Liver (tissue), 9 donors: Measurements from ENCODE around the gene SAT2. TPM values are rescaled to one million over a fixed set of nuclear protein-coding genes. Genes with fewer than 3 reads are reported as not detected.

ENCODE experiments used
- DNase-seq: peaks from one replicate; pipeline ENCODE4 v3.0.0-alpha.2; 2017; ENCODE audit warnings: low spot score
- H3K27ac ChIP-seq, 2 donors: one replicate each; pipeline ENCODE4 v1.7.0; 2013; ENCODE audit warnings: inconsistent platforms in 2 of 2, low read length in 2 of 2, control low read depth in 1 of 2, low read depth in 1 of 2, mild to moderate bottlenecking in 1 of 2
- H3K27me3 ChIP-seq, 4 donors: one replicate each; pipeline versions ENCODE4 v1.6.1 to v1.7.0; 2013; ENCODE audit warnings: low read length in 3 of 4, inconsistent platforms in 1 of 4, mild to moderate bottlenecking in 1 of 4, moderate library complexity in 1 of 4; ENCODE audit not compliant: control insufficient read depth in 4 of 4, insufficient read depth in 4 of 4
- H3K36me3 ChIP-seq, 4 donors: one replicate each; pipeline versions ENCODE4 v1.6.1 to v1.7.0; 2013; ENCODE audit warnings: low read length in 3 of 4, mild to moderate bottlenecking in 3 of 4, low read depth in 1 of 4, moderate library complexity in 1 of 4; ENCODE audit not compliant: control insufficient read depth in 4 of 4, insufficient read depth in 3 of 4
- H3K4me1 ChIP-seq, 4 donors: one replicate each; pipeline versions ENCODE4 v1.6.1 to v1.7.0; 2013; ENCODE audit warnings: low read length in 3 of 4, mild to moderate bottlenecking in 3 of 4, moderate library complexity in 1 of 4; ENCODE audit not compliant: control insufficient read depth in 4 of 4, insufficient read depth in 4 of 4
- H3K4me3 ChIP-seq, 3 donors: one replicate each; pipeline versions ENCODE4 v1.6.1 to v1.7.0; 2013; ENCODE audit warnings: low read length in 3 of 3, control low read depth in 1 of 3, low read depth in 1 of 3, mild to moderate bottlenecking in 1 of 3
- H3K9ac ChIP-seq, 2 donors: one replicate each; pipeline ENCODE4 v1.7.0; 2013; ENCODE audit warnings: low read length in 2 of 2, mild to moderate bottlenecking in 2 of 2, moderate library complexity in 2 of 2, control low read depth in 1 of 2, low read depth in 1 of 2
- H3K9me3 ChIP-seq, 4 donors: one replicate each; pipeline versions ENCODE4 v1.6.1 to v1.7.0; 2013; ENCODE audit warnings: low read length in 3 of 4; ENCODE audit not compliant: control insufficient read depth in 4 of 4
- CTCF ChIP-seq: fragments of 150-350 bp; IDR thresholded peaks from 2 replicates; pipeline ENCODE4 v1.5.1; 2017; ENCODE audit warnings: improper control_type of control experiment, low read depth, low read length; ENCODE audit not compliant: missing input control
- EGR1 ChIP-seq, 2 donors: IDR thresholded peaks; 2 replicates each; pipeline ENCODE4 v1.6.1; 2016 to 2018; ENCODE audit warnings: antibody characterized with exemption in 2 of 2, low read depth in 2 of 2
- FOXA1 ChIP-seq: IDR thresholded peaks from 2 replicates; pipeline ENCODE4 v1.6.1; 2016; ENCODE audit warnings: antibody characterized with exemption
- FOXA2 ChIP-seq: IDR thresholded peaks from 2 replicates; pipeline ENCODE4 v1.6.1; 2016; ENCODE audit warnings: antibody characterized with exemption
- GABPA ChIP-seq, 2 donors: IDR thresholded peaks in 1 of 2; conservative IDR thresholded peaks in 1 of 2; 2 replicates each; pipeline ENCODE4 v1.6.1; 2016; ENCODE audit warnings: antibody characterized with exemption in 2 of 2, mild to moderate bottlenecking in 1 of 2, moderate library complexity in 1 of 2
- HNF4A ChIP-seq, 2 donors: conservative IDR thresholded peaks; 2 replicates each; pipeline ENCODE4 v1.6.1; 2016; ENCODE audit warnings: antibody characterized with exemption in 2 of 2, mild to moderate bottlenecking in 2 of 2
- HNF4G ChIP-seq: IDR thresholded peaks from 2 replicates; pipeline ENCODE4 v1.6.1; 2016; ENCODE audit warnings: antibody characterized with exemption
- JUND ChIP-seq, 2 donors: IDR thresholded peaks; 2 replicates each; pipeline ENCODE4 v1.6.1; 2016; ENCODE audit warnings: antibody characterized with exemption in 2 of 2
- NR2F2 ChIP-seq: IDR thresholded peaks from 2 replicates; pipeline ENCODE4 v1.6.1; 2016; ENCODE audit warnings: antibody characterized with exemption
- RAD21 ChIP-seq, 2 donors: IDR thresholded peaks; 2 replicates each; pipeline ENCODE4 v1.6.1; 2016; ENCODE audit warnings: antibody characterized with exemption in 2 of 2, mild to moderate bottlenecking in 2 of 2
- RXRA ChIP-seq, 2 donors: IDR thresholded peaks; 2 replicates each; pipeline ENCODE4 v1.6.1; 2017 to 2018; ENCODE audit warnings: antibody characterized with exemption in 2 of 2, mild to moderate bottlenecking in 1 of 2
- SP1 ChIP-seq: IDR thresholded peaks from 2 replicates; pipeline ENCODE4 v1.6.1; 2018; ENCODE audit warnings: antibody characterized with exemption, mild to moderate bottlenecking
- TAF1 ChIP-seq: conservative IDR thresholded peaks from 2 replicates; pipeline ENCODE4 v1.6.1; 2016; ENCODE audit warnings: antibody characterized with exemption, mild to moderate bottlenecking
- YY1 ChIP-seq: IDR thresholded peaks from 2 replicates; pipeline ENCODE4 v1.6.1; 2016; ENCODE audit warnings: antibody characterized with exemption, mild to moderate bottlenecking
- WGBS: extraction: QIAGEN DNeasy Blood & Tissue Kit; methylation state at CpG from one replicate; pipeline ENCODE4 v1.1.7; 2013; 5-methylcytosine and 5-hydroxymethylcytosine counted together
- polyA plus RNA-seq, 2 donors: library from polyadenylated mRNA; stranded (reverse) in 1 of 2; unstranded in 1 of 2; fragments of 200-250 nt in 1 of 2; fragments of >200 nt in 1 of 2; fragmentation: Nextera tagmentation in 1 of 2; extraction: Ambion mirVana in 1 of 2; gene quantifications; one replicate each; pipeline versions ENCODE4 v1.2.1 to v1.2.3, GENCODE V29; 2013 to 2015
- total RNA-seq, 2 donors: library from RNA; depleted of rRNA; stranded (reverse); fragments of >200 nt; gene quantifications; one replicate each; pipeline ENCODE4 v1.2.3, GENCODE V29; 2014
- TF ChIP-seq, protein P1 (sequence below): IDR thresholded peaks from 2 replicates; pipeline ENCODE4 v1.6.1; 2016; ENCODE audit warnings: antibody characterized with exemption, mild to moderate bottlenecking
- TF ChIP-seq, protein P2 (sequence below): IDR thresholded peaks from 2 replicates; pipeline ENCODE4 v1.6.1; 2016; ENCODE audit warnings: antibody characterized with exemption
- TF ChIP-seq, protein P3 (sequence below): IDR thresholded peaks from 2 replicates; pipeline ENCODE4 v1.6.1; 2016; ENCODE audit warnings: antibody characterized with exemption
- TF ChIP-seq, protein P4 (sequence below): IDR thresholded peaks from 2 replicates; pipeline ENCODE4 v1.6.1; 2016; ENCODE audit warnings: antibody characterized with exemption
- donor health status: healthy.
- donor health status: healthy.
- donor health status: healthy.
- donor health status: healthy.
- donor health status: healthy.

Gene SAT2
- total and polyA plus RNA-seq, 4 donors = 25.9 to 181 (median 106) TPM

- Histone ChIP-seq H3K4me3 (no peak overlapping the region), H3K36me3 (peaks cover 12 to 37% (median 26%) of the 10 kb centered on the region in 4 donors), H3K9me3 (peaks cover 4 to 10% (median 5%) of the 10 kb centered on the region in 4 donors), H3K27me3 (no peaks in the 10 kb centered on the region), H3K4me1 (no peaks in the 10 kb centered on the region), H3K9ac (no peak overlapping the region), H3K27ac (no peak overlapping the region)
- no peak for DNase-seq
- WGBS = 91% methylated on average over 5 of the region's 5 CpGs
- no peak for TF ChIP-seq FOXA2
- TF ChIP-seq NR2F2 = no peak
- TF ChIP-seq, protein P1, sequence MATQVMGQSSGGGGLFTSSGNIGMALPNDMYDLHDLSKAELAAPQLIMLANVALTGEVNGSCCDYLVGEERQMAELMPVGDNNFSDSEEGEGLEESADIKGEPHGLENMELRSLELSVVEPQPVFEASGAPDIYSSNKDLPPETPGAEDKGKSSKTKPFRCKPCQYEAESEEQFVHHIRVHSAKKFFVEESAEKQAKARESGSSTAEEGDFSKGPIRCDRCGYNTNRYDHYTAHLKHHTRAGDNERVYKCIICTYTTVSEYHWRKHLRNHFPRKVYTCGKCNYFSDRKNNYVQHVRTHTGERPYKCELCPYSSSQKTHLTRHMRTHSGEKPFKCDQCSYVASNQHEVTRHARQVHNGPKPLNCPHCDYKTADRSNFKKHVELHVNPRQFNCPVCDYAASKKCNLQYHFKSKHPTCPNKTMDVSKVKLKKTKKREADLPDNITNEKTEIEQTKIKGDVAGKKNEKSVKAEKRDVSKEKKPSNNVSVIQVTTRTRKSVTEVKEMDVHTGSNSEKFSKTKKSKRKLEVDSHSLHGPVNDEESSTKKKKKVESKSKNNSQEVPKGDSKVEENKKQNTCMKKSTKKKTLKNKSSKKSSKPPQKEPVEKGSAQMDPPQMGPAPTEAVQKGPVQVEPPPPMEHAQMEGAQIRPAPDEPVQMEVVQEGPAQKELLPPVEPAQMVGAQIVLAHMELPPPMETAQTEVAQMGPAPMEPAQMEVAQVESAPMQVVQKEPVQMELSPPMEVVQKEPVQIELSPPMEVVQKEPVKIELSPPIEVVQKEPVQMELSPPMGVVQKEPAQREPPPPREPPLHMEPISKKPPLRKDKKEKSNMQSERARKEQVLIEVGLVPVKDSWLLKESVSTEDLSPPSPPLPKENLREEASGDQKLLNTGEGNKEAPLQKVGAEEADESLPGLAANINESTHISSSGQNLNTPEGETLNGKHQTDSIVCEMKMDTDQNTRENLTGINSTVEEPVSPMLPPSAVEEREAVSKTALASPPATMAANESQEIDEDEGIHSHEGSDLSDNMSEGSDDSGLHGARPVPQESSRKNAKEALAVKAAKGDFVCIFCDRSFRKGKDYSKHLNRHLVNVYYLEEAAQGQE = no peak
- no peak for TF ChIP-seq HNF4G
- TF ChIP-seq, protein P2, sequence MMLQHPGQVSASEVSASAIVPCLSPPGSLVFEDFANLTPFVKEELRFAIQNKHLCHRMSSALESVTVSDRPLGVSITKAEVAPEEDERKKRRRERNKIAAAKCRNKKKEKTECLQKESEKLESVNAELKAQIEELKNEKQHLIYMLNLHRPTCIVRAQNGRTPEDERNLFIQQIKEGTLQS = no peak
- no peak for TF ChIP-seq YY1
- TF ChIP-seq, protein P3, sequence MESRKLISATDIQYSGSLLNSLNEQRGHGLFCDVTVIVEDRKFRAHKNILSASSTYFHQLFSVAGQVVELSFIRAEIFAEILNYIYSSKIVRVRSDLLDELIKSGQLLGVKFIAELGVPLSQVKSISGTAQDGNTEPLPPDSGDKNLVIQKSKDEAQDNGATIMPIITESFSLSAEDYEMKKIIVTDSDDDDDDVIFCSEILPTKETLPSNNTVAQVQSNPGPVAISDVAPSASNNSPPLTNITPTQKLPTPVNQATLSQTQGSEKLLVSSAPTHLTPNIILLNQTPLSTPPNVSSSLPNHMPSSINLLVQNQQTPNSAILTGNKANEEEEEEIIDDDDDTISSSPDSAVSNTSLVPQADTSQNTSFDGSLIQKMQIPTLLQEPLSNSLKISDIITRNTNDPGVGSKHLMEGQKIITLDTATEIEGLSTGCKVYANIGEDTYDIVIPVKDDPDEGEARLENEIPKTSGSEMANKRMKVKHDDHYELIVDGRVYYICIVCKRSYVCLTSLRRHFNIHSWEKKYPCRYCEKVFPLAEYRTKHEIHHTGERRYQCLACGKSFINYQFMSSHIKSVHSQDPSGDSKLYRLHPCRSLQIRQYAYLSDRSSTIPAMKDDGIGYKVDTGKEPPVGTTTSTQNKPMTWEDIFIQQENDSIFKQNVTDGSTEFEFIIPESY = no peak
- no peak for TF ChIP-seq CTCF
- no peak for TF ChIP-seq RXRA (IDR thresholded peaks at IDR 0.05)
- no peak for TF ChIP-seq EGR1 (IDR thresholded peaks at IDR 0.05; ENCODE audit: low read depth in 2 of 2)
- TF ChIP-seq HNF4A (conservative IDR thresholded peaks at IDR 0.05) = no peak
- TF ChIP-seq FOXA1 = no peak
- TF ChIP-seq TAF1 = no peak
- no peak for TF ChIP-seq RAD21 (IDR thresholded peaks at IDR 0.05)
These were observed 48.9 kb upstream of the SAT2 start for GRCh38 chr17:7676533-7676932.

DNA sequence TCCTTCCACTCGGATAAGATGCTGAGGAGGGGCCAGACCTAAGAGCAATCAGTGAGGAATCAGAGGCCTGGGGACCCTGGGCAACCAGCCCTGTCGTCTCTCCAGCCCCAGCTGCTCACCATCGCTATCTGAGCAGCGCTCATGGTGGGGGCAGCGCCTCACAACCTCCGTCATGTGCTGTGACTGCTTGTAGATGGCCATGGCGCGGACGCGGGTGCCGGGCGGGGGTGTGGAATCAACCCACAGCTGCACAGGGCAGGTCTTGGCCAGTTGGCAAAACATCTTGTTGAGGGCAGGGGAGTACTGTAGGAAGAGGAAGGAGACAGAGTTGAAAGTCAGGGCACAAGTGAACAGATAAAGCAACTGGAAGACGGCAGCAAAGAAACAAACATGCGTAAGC lies 47.3 kb upstream of the SAT2 start:
- no peak for DNase-seq
- WGBS = 95% methylated on average over 14 of the region's 14 CpGs
- TF ChIP-seq GABPA (IDR thresholded peaks at IDR 0.05 in 1 of 2, conservative IDR thresholded peaks at IDR 0.05 in 1 of 2) (no peak), EGR1 (IDR thresholded peaks at IDR 0.05; ENCODE audit: low read depth in 2 of 2) (no peak), JUND (IDR thresholded peaks at IDR 0.05) (no peak), HNF4G (no peak), HNF4A (conservative IDR thresholded peaks at IDR 0.05) (no peak), CTCF (no peak), RXRA (IDR thresholded peaks at IDR 0.05) (no peak), NR2F2 (no peak), FOXA1 (no peak), SP1 (no peak), TAF1 (no peak), YY1 (no peak)
- TF ChIP-seq, protein P4, sequence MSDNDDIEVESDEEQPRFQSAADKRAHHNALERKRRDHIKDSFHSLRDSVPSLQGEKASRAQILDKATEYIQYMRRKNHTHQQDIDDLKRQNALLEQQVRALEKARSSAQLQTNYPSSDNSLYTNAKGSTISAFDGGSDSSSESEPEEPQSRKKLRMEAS = no peak
- TF ChIP-seq, protein P3 = no peak

More for the DNA sequence above, 47.3 kb upstream of the SAT2 start:
- Histone ChIP-seq H3K4me3 (no peak overlapping the region), H3K4me1 (no peaks in the 10 kb centered on the region), H3K9ac (no peak overlapping the region), H3K9me3 (peaks cover 4 to 10% (median 5%) of the 10 kb centered on the region in 4 donors), H3K27me3 (no peaks in the 10 kb centered on the region), H3K27ac (no peak overlapping the region), H3K36me3 (peaks cover 18 to 48% (median 32%) of the 10 kb centered on the region in 4 donors)
